ENCODE data around the gene LAP3.

The LAP3 gene

DNA sequence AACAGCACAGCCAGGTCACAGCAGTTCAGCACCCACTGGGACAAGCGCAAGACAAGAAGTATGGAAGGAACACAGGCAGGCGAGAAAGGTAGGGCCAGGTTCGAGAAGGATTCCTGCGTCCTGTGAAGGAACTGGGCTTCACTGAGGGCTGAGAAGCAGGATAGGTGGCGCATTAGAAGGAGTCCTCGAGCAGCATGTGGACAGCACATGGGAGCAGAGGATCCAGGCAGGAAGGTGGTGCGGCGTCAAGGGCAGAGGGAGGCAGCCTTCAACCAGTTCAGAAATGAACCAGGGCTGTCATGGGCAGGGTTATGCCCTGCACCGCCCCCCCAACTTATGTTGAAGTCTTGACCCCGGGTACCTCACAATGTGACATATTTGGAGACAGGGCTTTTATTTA is 30.8 kb upstream of the LAP3 start:
- H3K4me1 ChIP-seq (ENCODE audit: insufficient read depth, low read length, severe bottlenecking): no peaks in the 10 kb centered on the region
- no peak overlapping the region for H2AFZ ChIP-seq (ENCODE audit: low read length)
- TF ChIP-seq, protein P1, sequence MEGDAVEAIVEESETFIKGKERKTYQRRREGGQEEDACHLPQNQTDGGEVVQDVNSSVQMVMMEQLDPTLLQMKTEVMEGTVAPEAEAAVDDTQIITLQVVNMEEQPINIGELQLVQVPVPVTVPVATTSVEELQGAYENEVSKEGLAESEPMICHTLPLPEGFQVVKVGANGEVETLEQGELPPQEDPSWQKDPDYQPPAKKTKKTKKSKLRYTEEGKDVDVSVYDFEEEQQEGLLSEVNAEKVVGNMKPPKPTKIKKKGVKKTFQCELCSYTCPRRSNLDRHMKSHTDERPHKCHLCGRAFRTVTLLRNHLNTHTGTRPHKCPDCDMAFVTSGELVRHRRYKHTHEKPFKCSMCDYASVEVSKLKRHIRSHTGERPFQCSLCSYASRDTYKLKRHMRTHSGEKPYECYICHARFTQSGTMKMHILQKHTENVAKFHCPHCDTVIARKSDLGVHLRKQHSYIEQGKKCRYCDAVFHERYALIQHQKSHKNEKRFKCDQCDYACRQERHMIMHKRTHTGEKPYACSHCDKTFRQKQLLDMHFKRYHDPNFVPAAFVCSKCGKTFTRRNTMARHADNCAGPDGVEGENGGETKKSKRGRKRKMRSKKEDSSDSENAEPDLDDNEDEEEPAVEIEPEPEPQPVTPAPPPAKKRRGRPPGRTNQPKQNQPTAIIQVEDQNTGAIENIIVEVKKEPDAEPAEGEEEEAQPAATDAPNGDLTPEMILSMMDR (IDR thresholded peaks at IDR 0.05; ENCODE audit: low read length): no peak
- TF ChIP-seq EZH2 (IDR thresholded peaks at IDR 0.05; ENCODE audit: borderline replicate concordance, low read length): no peak

DNA sequence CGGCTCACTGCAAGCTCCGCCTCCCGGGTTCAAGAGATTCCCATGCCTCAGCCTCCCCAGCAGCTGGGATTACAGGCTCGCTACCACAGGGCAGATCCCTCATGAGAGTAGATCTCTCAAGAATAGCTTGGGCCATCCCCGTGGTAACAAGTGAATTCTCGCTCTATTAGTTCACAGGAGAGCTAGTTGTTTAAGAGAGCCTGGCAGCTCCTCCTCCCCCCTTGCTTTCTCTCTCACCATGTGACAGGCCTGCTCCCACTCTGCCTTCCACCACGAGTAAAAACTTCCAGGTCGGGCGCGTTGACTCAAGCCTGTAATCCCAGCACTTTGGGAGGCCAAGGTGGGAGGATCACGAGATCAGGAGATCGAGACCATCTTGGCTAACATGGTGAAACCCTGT is 30.3 kb upstream of the LAP3 start:
- no peaks in the 10 kb centered on the region for H3K36me3 ChIP-seq (ENCODE audit: insufficient read depth, low read length)
- no peaks in the 10 kb centered on the region for H3K27me3 ChIP-seq (ENCODE audit: insufficient read depth, low read length)
- no peaks in the 10 kb centered on the region for H3K9me2 ChIP-seq (ENCODE audit: low read depth, low read length)
- H3K9me3 ChIP-seq (ENCODE audit: low read length): no peaks in the 10 kb centered on the region
- H3K4me3 ChIP-seq (ENCODE audit: low read depth, low read length, poor library complexity, severe bottlenecking): no peak overlapping the region
- H2AFZ ChIP-seq (ENCODE audit: low read length): no peak overlapping the region
- no peaks in the 10 kb centered on the region for H3K4me1 ChIP-seq (ENCODE audit: insufficient read depth, low read length, severe bottlenecking)
- no peak for TF ChIP-seq EZH2 (IDR thresholded peaks at IDR 0.05; ENCODE audit: borderline replicate concordance, low read length)
- TF ChIP-seq, protein P1 (IDR thresholded peaks at IDR 0.05; ENCODE audit: low read length): no peak
- H3K27ac ChIP-seq (ENCODE audit: low read depth, low read length, poor library complexity, severe bottlenecking): no peak overlapping the region
- no peaks in the 10 kb centered on the region for H3F3A ChIP-seq (ENCODE audit: insufficient read depth, low read length)
- H3K9ac ChIP-seq (ENCODE audit: low read length): no peak overlapping the region
- H4K20me1 ChIP-seq (ENCODE audit: insufficient read depth, low read length): no peaks in the 10 kb centered on the region
- H3K79me2 ChIP-seq (ENCODE audit: insufficient read depth, low read length): no peaks in the 10 kb centered on the region
- no peak overlapping the region for H3K4me2 ChIP-seq (ENCODE audit: low read length)

More for the DNA sequence above, 30.8 kb upstream of the LAP3 start:
- Histone ChIP-seq H3F3A (ENCODE audit: insufficient read depth, low read length) (no peaks in the 10 kb centered on the region), H3K9me2 (ENCODE audit: low read depth, low read length) (no peaks in the 10 kb centered on the region), H3K27me3 (ENCODE audit: insufficient read depth, low read length) (no peaks in the 10 kb centered on the region), H3K4me3 (ENCODE audit: low read depth, low read length, poor library complexity, severe bottlenecking) (no peak overlapping the region), H3K79me2 (ENCODE audit: insufficient read depth, low read length) (no peaks in the 10 kb centered on the region), H3K9ac (ENCODE audit: low read length) (no peak overlapping the region), H3K4me2 (ENCODE audit: low read length) (no peak overlapping the region), H3K27ac (ENCODE audit: low read depth, low read length, poor library complexity, severe bottlenecking) (no peak overlapping the region), H4K20me1 (ENCODE audit: insufficient read depth, low read length) (no peaks in the 10 kb centered on the region), H3K9me3 (ENCODE audit: low read length) (no peaks in the 10 kb centered on the region), H3K36me3 (ENCODE audit: insufficient read depth, low read length) (no peaks in the 10 kb centered on the region)

DNA sequence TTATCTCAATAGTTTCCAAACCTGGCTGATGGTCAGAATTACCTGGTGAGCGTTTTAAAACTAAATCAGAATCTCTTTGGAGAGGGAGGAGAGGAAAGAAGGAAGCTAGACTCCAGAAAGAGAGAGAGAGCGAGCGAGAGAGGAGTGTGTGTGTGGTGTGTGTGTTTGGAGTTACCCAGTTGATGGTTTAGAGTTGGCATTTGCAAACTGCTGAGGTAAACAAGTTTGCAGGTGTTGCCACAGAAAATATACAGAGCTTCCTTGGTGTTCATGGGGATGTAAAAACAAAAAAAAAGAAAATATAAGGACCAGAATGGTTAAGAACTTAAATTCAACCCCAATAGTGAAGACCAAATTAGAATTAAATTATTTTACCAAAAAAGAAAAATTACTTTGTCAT is 26.4 kb upstream of the LAP3 start:
- no peaks in the 10 kb centered on the region for H3K9me3 ChIP-seq (ENCODE audit: low read length)
- H4K20me1 ChIP-seq (ENCODE audit: insufficient read depth, low read length): no peaks in the 10 kb centered on the region
- H3K79me2 ChIP-seq (ENCODE audit: insufficient read depth, low read length): no peaks in the 10 kb centered on the region
- no peak overlapping the region for H3K4me3 ChIP-seq (ENCODE audit: low read depth, low read length, poor library complexity, severe bottlenecking)
- H3K36me3 ChIP-seq (ENCODE audit: insufficient read depth, low read length): no peaks in the 10 kb centered on the region
- H3K27me3 ChIP-seq (ENCODE audit: insufficient read depth, low read length): no peaks in the 10 kb centered on the region
- no peak overlapping the region for H3K27ac ChIP-seq (ENCODE audit: low read depth, low read length, poor library complexity, severe bottlenecking)
- H3K9ac ChIP-seq (ENCODE audit: low read length): no peak overlapping the region
- no peak for TF ChIP-seq EZH2 (IDR thresholded peaks at IDR 0.05; ENCODE audit: borderline replicate concordance, low read length)
- TF ChIP-seq, protein P1 (IDR thresholded peaks at IDR 0.05; ENCODE audit: low read length): no peak
- no peak overlapping the region for H3K4me2 ChIP-seq (ENCODE audit: low read length)
- no peaks in the 10 kb centered on the region for H3K9me2 ChIP-seq (ENCODE audit: low read depth, low read length)
- H3F3A ChIP-seq (ENCODE audit: insufficient read depth, low read length): no peaks in the 10 kb centered on the region
- no peak overlapping the region for H2AFZ ChIP-seq (ENCODE audit: low read length)
- H3K4me1 ChIP-seq (ENCODE audit: insufficient read depth, low read length, severe bottlenecking): no peaks in the 10 kb centered on the region

All from OCI-LY1 (cell line).